Smooth muscle cell (in vitro differentiated cells): ENCODE measurements around the gene PLA2G4F. TPM values are rescaled to one million over a fixed set of nuclear protein-coding genes. Genes with fewer than 3 reads are reported as not detected.

Experiments used
- DNase-seq: peaks from one replicate; lab custom pipeline; 2025; ENCODE audit not compliant: unreplicated experiment; lab: John Stamatoyannopoulos, UW
- H2AFZ ChIP-seq: fragments of 200-600 bp; sonication (generic); 2 replicates; pipeline ENCODE4 v1.6.0; 2016; ENCODE audit warnings: antibody characterized with exemption, low read depth, mild to moderate bottlenecking
- H3F3A ChIP-seq: fragments of 200-600 bp; sonication (generic); 2 replicates; pipeline ENCODE4 v1.6.0; 2017; ENCODE audit warnings: antibody characterized with exemption, low read depth
- H3K27ac ChIP-seq: fragments of 200-600 bp; sonication (generic); 2 replicates; pipeline ENCODE4 v1.5.1; 2016; ENCODE audit warnings: low read depth, mild to moderate bottlenecking
- H3K27me3 ChIP-seq: fragments of 200-600 bp; sonication (generic); 2 replicates; pipeline ENCODE4 v1.6.1; 2016; ENCODE audit warnings: low read depth, mild to moderate bottlenecking
- H3K36me3 ChIP-seq: fragments of 200-600 bp; sonication (generic); 2 replicates; pipeline ENCODE4 v1.5.1; 2016; ENCODE audit warnings: low read depth
- H3K4me1 ChIP-seq: fragments of 200-600 bp; sonication (generic); 2 replicates; pipeline ENCODE4 v1.5.1; 2016; ENCODE audit warnings: low read depth
- H3K4me2 ChIP-seq: fragments of 200-600 bp; sonication (generic); 2 replicates; pipeline ENCODE4 v1.6.0; 2016; ENCODE audit warnings: mild to moderate bottlenecking
- H3K4me3 ChIP-seq: fragments of 200-600 bp; sonication (generic); 2 replicates; pipeline ENCODE4 v1.5.1; 2016; ENCODE audit warnings: mild to moderate bottlenecking
- H3K79me2 ChIP-seq: fragments of 200-600 bp; sonication (generic); 2 replicates; pipeline ENCODE4 v1.6.0; 2016; ENCODE audit warnings: low read depth, mild to moderate bottlenecking
- H3K9ac ChIP-seq: fragments of 200-600 bp; sonication (generic); 2 replicates; pipeline ENCODE4 v1.6.0; 2016; ENCODE audit warnings: low read depth
- H3K9me3 ChIP-seq: fragments of 200-600 bp; sonication (generic); replicated peaks from 2 replicates; pipeline ENCODE4 v1.5.1; 2016; ENCODE audit warnings: low read depth
- H4K20me1 ChIP-seq: fragments of 200-600 bp; sonication (generic); 2 replicates; pipeline ENCODE4 v1.6.0; 2016; ENCODE audit warnings: low read depth
- CTCF ChIP-seq: fragments of 200-600 bp; sonication (generic); IDR thresholded peaks from 2 replicates; pipeline ENCODE4 v1.5.1; 2017; ENCODE audit warnings: borderline replicate concordance, mild to moderate bottlenecking, antibody characterized with exemption; ENCODE audit not compliant: insufficient read depth, poor library complexity, severe bottlenecking
- WGBS: methylation state at CpG from one replicate; pipeline ENCODE4 v1.1.7; 2016; ENCODE audit warnings: low lambda C conversion rate; 5-methylcytosine and 5-hydroxymethylcytosine counted together
- polyA plus RNA-seq: library from polyadenylated mRNA; unstranded; fragments of >200 nt; fragmentation: Nextera tagmentation; extraction: Ambion mirVana; gene quantifications from 2 replicates; pipeline ENCODE4 v1.2.1, GENCODE V29; 2016
- total RNA-seq: library from RNA; depleted of rRNA; stranded (reverse); fragments of >200 nt; gene quantifications from 2 replicates; pipeline ENCODE4 v1.2.3, GENCODE V29; 2014

PLA2G4F gene
- total and polyA plus RNA-seq, 2 experiments from 2014 or later: 0.46 to 1.3 TPM

GRCh38 chr15:42108189-42108588, 48.2 kb downstream of the PLA2G4F start:
- H3K4me2 ChIP-seq: no peak overlapping the region
- H4K20me1 ChIP-seq: no peaks in the 10 kb centered on the region
- no peaks in the 10 kb centered on the region for H3K9me3 ChIP-seq
- H3K36me3 ChIP-seq: no peaks in the 10 kb centered on the region
- no peak for DNase-seq
- no peaks in the 10 kb centered on the region for H3K4me1 ChIP-seq
- no peak overlapping the region for H3K27ac ChIP-seq
- H3K9ac ChIP-seq: no peak overlapping the region
- H3K4me3 ChIP-seq: no peak overlapping the region
- no peak for TF ChIP-seq CTCF
- H2AFZ ChIP-seq: no peak overlapping the region
- H3K79me2 ChIP-seq: no peaks in the 10 kb centered on the region
- H3K27me3 ChIP-seq: no peaks in the 10 kb centered on the region
- H3F3A ChIP-seq: no peaks in the 10 kb centered on the region

GRCh38 chr15:42107473-42107872, 49.0 kb downstream of the PLA2G4F start:
- WGBS: 84% methylated on average over 7 of the region's 7 CpGs
- H3K4me2 ChIP-seq: no peak overlapping the region
- no peak overlapping the region for H2AFZ ChIP-seq

GRCh38 chr15:42106288-42106687, 50.1 kb downstream of the PLA2G4F start:
- no peak for TF ChIP-seq CTCF
- Histone ChIP-seq H3K4me1 (peaks cover 3% of the 10 kb centered on the region), H3K4me3 (no peak overlapping the region), H3K4me2 (no peak overlapping the region), H3K9me3 (no peaks in the 10 kb centered on the region), H3K27ac (no peak overlapping the region), H3K79me2 (no peaks in the 10 kb centered on the region), H3K36me3 (no peaks in the 10 kb centered on the region), H3K27me3 (no peaks in the 10 kb centered on the region), H4K20me1 (no peaks in the 10 kb centered on the region), H2AFZ (no peak overlapping the region), H3K9ac (no peak overlapping the region), H3F3A (no peaks in the 10 kb centered on the region)
- WGBS: 77% methylated on average over 5 of the region's 5 CpGs
- DNase-seq: no peak

More at GRCh38 chr15:42107473-42107872, 49.0 kb downstream of the PLA2G4F start:
- Histone ChIP-seq H3K4me1 (no peaks in the 10 kb centered on the region), H3K4me3 (no peak overlapping the region), H3K9me3 (no peaks in the 10 kb centered on the region), H3K9ac (no peak overlapping the region), H3K79me2 (no peaks in the 10 kb centered on the region), H4K20me1 (no peaks in the 10 kb centered on the region), H3K36me3 (no peaks in the 10 kb centered on the region), H3K27me3 (no peaks in the 10 kb centered on the region), H3F3A (no peaks in the 10 kb centered on the region), H3K27ac (no peak overlapping the region)
- no peak for DNase-seq
- no peak for TF ChIP-seq CTCF

GRCh38 chr15:42104095-42104891, 52.1 kb downstream of the PLA2G4F start:
- Histone ChIP-seq H3K4me3 (no peak overlapping the region), H3K4me1 (peaks cover 3% of the 10 kb centered on the region), H2AFZ (no peak overlapping the region), H3K9me3 (no peaks in the 10 kb centered on the region), H3K9ac (no peak overlapping the region), H3F3A (no peaks in the 10 kb centered on the region), H3K79me2 (no peaks in the 10 kb centered on the region), H4K20me1 (no peaks in the 10 kb centered on the region), H3K27me3 (no peaks in the 10 kb centered on the region), H3K4me2 (no peak overlapping the region), H3K36me3 (no peaks in the 10 kb centered on the region), H3K27ac (no peak overlapping the region)
- DNase-seq: no peak
- 91% methylated on average over 11 of the region's 11 CpGs for WGBS
- TF ChIP-seq CTCF: no peak
